ENCODE data around the gene CHN1.

GRCh38 chr2:175006281-175006680, 1.1 kb upstream of the CHN1 start:
- TF ChIP-seq CTCF (IDR thresholded peaks at IDR 0.05), result no peak
- no peak for TF ChIP-seq EZH2phosphoT487 (IDR thresholded peaks at IDR 0.05)
- TF ChIP-seq EZH2 (IDR thresholded peaks at IDR 0.05), result no peak

Measured in neural progenitor cell (in vitro differentiated cells).